SK-N-MC (cell line): ENCODE data around the gene DYNLT2.

Source experiments
- EZH2 ChIP-seq: fragments of 200-600 bp; sonication (generic); IDR thresholded peaks from one replicate; pipeline ENCODE4 v1.6.1; 2017; ENCODE audit warnings: antibody characterized with exemption
- FOXP2 ChIP-seq: optimal IDR thresholded peaks from 2 replicates; pipeline ENCODE3; 2011; ENCODE audit warnings: mild to moderate bottlenecking, moderate library complexity; ENCODE audit not compliant: insufficient read depth; ENCODE audit errors: extremely low read length, control extremely low read depth
- POLR2AphosphoS5 ChIP-seq: IDR thresholded peaks from 2 replicates; pipeline ENCODE4 v1.6.1; 2012; ENCODE audit warnings: mild to moderate bottlenecking, low read depth, low read length, borderline replicate concordance

- TF ChIP-seq POLR2AphosphoS5 (no peak), EZH2 (no peak), FOXP2 (no peak)
Observed at GRCh38 chr6:169783401-169783800, 32.0 kb upstream of the DYNLT2 start.
